Psoas muscle (tissue), 8 donors: Measurements from ENCODE around the gene WDR73. TPM values are rescaled to one million over a fixed set of nuclear protein-coding genes. Genes with fewer than 3 reads are reported as not detected.
A peak's percentile ranks its signal among the peaks of the same experiment; 100 is the strongest.

Experiments used
- ATAC-seq, 4 donors: fragments of 200-7000 bp; cut with Tn5 transposase; one replicate each; pipeline ENCODE4 v1.9.1; 2020; ENCODE audit warnings: moderate library complexity in 3 of 4, mild to moderate bottlenecking in 2 of 4
- DNase-seq, 2 donors: peaks; one replicate each; pipeline ENCODE4 v3.0.0-alpha.2; 2020
- H3K27ac ChIP-seq: fragments of 200-600 bp; one replicate; pipeline ENCODE4 v1.8.0; 2022
- H3K27me3 ChIP-seq, 3 donors: fragments of 200-600 bp in 1 of 3; one replicate each; pipeline versions ENCODE4 v1.6.1 to v1.8.0; 2013 to 2022; ENCODE audit warnings: low read length in 2 of 3, mild to moderate bottlenecking in 2 of 3, moderate library complexity in 1 of 3; ENCODE audit not compliant: insufficient read depth in 3 of 3
- H3K36me3 ChIP-seq, 2 donors: fragments of 200-600 bp in 1 of 2; one replicate each; pipeline versions ENCODE4 v1.6.1 to v1.8.0; 2013 to 2022; ENCODE audit warnings: low read depth in 1 of 2, mild to moderate bottlenecking in 1 of 2, moderate library complexity in 1 of 2; ENCODE audit not compliant: insufficient read depth in 1 of 2
- H3K4me1 ChIP-seq: fragments of 200-600 bp; one replicate; pipeline ENCODE4 v1.8.0; 2022
- H3K4me3 ChIP-seq: fragments of 200-600 bp; one replicate; pipeline ENCODE4 v1.8.0; 2022; ENCODE audit warnings: mild to moderate bottlenecking
- H3K9me3 ChIP-seq: fragments of 200-600 bp; one replicate; pipeline ENCODE4 v1.8.0; 2022
- CTCF ChIP-seq: fragments of 200-600 bp; IDR thresholded peaks from one replicate; pipeline ENCODE4 v1.8.0; 2022; ENCODE audit warnings: antibody characterized with exemption
- WGBS, 3 donors: extraction: QIAGEN DNeasy Blood & Tissue Kit; methylation state at CpG; one replicate each; pipeline versions ENCODE4 v1.1.6 to v1.1.7; 2013; 5-methylcytosine and 5-hydroxymethylcytosine counted together
- intact Hi-C, 2 donors: fragments of 100-400 bp; cut with DNase I; formaldehyde crosslinking; loops; one replicate each; pipeline versions ENCODE4 v1.11.0 to v1.14.2; 2022
- polyA plus RNA-seq, 3 donors: library from polyadenylated mRNA; stranded (reverse); fragments of 200-250 nt; gene quantifications; one replicate each; pipeline ENCODE4 v1.2.3, GENCODE V29; 2013
- total RNA-seq, 4 donors: library from RNA; stranded (reverse); fragmentation: NEBNext Ultra II Directional in 2 of 4; extraction: Animal tissue kit (Norgen Biotek cat#: 25700) in 2 of 4; gene quantifications; one replicate each; pipeline versions ENCODE4 v1.2.1 to v1.2.4, GENCODE V29; 2021 to 2023
- donor health status: healthy with polysubstance abuse.
- donor health status: DM: no; HTN: no; CAD: no; lungs with moderate emphysema.
- donor health status: Bipolar disorder and iron deficiency.
- donor health status: healthy.
- donor health status: DM: yes; HTN: yes; CAD: no.
- donor health status: DM: no; HTN: no; CAD: no.
- donor health status: DM: no; HTN: no; CAD: no.
- donor health status: DM: yes; HTN: yes; CAD: no.

Gene WDR73
- total and polyA plus RNA-seq, 7 donors = 8.9 to 22.0 (median 13.6) TPM

GRCh38 chr15:84685304-84685703 is 31.2 kb upstream of the WDR73 start:
- Histone ChIP-seq H3K27me3 (no peaks in the 10 kb centered on the region), H3K9me3 (no peaks in the 10 kb centered on the region), H3K27ac (no peak overlapping the region), H3K4me3 (no peak overlapping the region), H3K4me1 (no peaks in the 10 kb centered on the region), H3K36me3 (peaks cover 4 to 92% of the 10 kb centered on the region in 2 donors)
- DNase-seq = peak; percentile 70 to 79
- WGBS, 3 donors = 74 to 77% (median 74%) methylated on average over 5 of the region's 5 CpGs
- peak in 3 of 4 donors; percentile 66 to 80 (median 71) for ATAC-seq
- intact Hi-C loops = no loop called here
- TF ChIP-seq CTCF = no peak

GRCh38 chr15:84684092-84684491 is 30.0 kb upstream of the WDR73 start:
- H3K4me1 ChIP-seq = no peaks in the 10 kb centered on the region
- intact Hi-C loops = no loop called here
- DNase-seq (no peak), ATAC-seq (no peak)
- no peak overlapping the region for H3K27ac ChIP-seq
- H3K27me3 ChIP-seq = no peaks in the 10 kb centered on the region
- no peak for TF ChIP-seq CTCF
- H3K4me3 ChIP-seq = no peak overlapping the region
- H3K9me3 ChIP-seq = no peaks in the 10 kb centered on the region
- 38 to 92% (median 79%) methylated on average over 1 of the region's 1 CpG for WGBS, 3 donors
- peaks cover 9 to 92% of the 10 kb centered on the region in 2 donors for H3K36me3 ChIP-seq

- Histone ChIP-seq H3K27me3 (no peaks in the 10 kb centered on the region), H3K36me3 (peaks cover 9 to 90% of the 10 kb centered on the region in 2 donors), H3K4me3 (no peak overlapping the region), H3K4me1 (no peaks in the 10 kb centered on the region), H3K9me3 (no peaks in the 10 kb centered on the region), H3K27ac (no peak overlapping the region)
- 94 to 97% (median 95%) methylated on average over 3 of the region's 3 CpGs for WGBS, 3 donors
- intact Hi-C loops = no loop called here
- ATAC-seq (peak in 1 of 4 donors; percentile 30), DNase-seq (no peak)
- no peak for TF ChIP-seq CTCF
Observed at GRCh38 chr15:84681831-84682230, 27.7 kb upstream of the WDR73 start.

GRCh38 chr15:84671211-84671610 is 17.1 kb upstream of the WDR73 start:
- no peak overlapping the region for H3K4me3 ChIP-seq
- H3K27me3 ChIP-seq = no peaks in the 10 kb centered on the region
- H3K27ac ChIP-seq = no peak overlapping the region
- H3K9me3 ChIP-seq = no peaks in the 10 kb centered on the region
- H3K4me1 ChIP-seq = no peaks in the 10 kb centered on the region
- no peak for TF ChIP-seq CTCF
- H3K36me3 ChIP-seq = peaks cover 0 to 76% of the 10 kb centered on the region in 2 donors
- DNase-seq (no peak), ATAC-seq (no peak)
- intact Hi-C loops = no loop called here

GRCh38 chr15:84669726-84670125 is 15.6 kb upstream of the WDR73 start:
- intact Hi-C loops = loop anchor here (5.0 kb wide), 2 partner anchors 33 to 38 kb away; no protein-coding TSS in a partner anchor
- H3K4me3 ChIP-seq = no peak overlapping the region
- no peak overlapping the region for H3K27ac ChIP-seq
- H3K27me3 ChIP-seq = no peaks in the 10 kb centered on the region
- H3K4me1 ChIP-seq = no peaks in the 10 kb centered on the region
- DNase-seq (no peak), ATAC-seq (no peak)
- peaks cover 0 to 78% of the 10 kb centered on the region in 2 donors for H3K36me3 ChIP-seq
- H3K9me3 ChIP-seq = no peaks in the 10 kb centered on the region
- 85 to 89% (median 87%) methylated on average over 8 of the region's 8 CpGs for WGBS, 3 donors
- no peak for TF ChIP-seq CTCF
